Left renal cortex interstitium (tissue), 4 donors: ENCODE results near the gene KRTAP5-3. TPM values are rescaled to one million over a fixed set of nuclear protein-coding genes. Genes with fewer than 3 reads are reported as not detected.

ENCODE experiments used
- DNase-seq, 4 donors: peaks; one replicate each; pipeline ENCODE4 v3.0.0-alpha.2; 2013; ENCODE audit warnings: low read depth in 4 of 4, low spot score in 2 of 4, missing footprints in 1 of 4
- polyA plus RNA-seq, 4 donors: library from polyadenylated mRNA; unstranded; fragments of 120-200 nt; gene quantifications; one replicate each; pipeline ENCODE4 v1.2.1, GENCODE V29; 2013; ENCODE audit not compliant: insufficient read length in 4 of 4

Gene KRTAP5-3
- polyA plus RNA-seq, 4 donors: not detected

DNA sequence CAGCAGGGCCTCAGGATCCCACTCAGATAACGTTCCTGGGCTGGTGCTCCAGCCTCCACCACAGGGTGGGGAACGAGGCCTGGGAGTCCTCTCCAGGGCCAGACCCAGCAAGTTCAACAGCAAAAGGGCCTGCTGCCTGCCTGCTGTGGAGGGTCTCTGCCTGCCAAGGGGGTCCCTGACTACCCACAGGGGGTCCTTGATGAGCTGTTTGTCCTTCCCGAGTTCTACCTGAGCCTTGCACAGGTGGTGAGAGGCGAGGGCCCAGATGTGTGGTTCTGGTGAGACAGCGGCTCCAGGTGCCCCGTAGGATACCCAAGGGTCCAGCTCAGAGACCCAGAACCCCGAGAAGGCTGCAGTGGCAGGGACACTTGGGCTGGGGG, 40.6 kb downstream of the KRTAP5-3 start:
- no peak for DNase-seq

DNA sequence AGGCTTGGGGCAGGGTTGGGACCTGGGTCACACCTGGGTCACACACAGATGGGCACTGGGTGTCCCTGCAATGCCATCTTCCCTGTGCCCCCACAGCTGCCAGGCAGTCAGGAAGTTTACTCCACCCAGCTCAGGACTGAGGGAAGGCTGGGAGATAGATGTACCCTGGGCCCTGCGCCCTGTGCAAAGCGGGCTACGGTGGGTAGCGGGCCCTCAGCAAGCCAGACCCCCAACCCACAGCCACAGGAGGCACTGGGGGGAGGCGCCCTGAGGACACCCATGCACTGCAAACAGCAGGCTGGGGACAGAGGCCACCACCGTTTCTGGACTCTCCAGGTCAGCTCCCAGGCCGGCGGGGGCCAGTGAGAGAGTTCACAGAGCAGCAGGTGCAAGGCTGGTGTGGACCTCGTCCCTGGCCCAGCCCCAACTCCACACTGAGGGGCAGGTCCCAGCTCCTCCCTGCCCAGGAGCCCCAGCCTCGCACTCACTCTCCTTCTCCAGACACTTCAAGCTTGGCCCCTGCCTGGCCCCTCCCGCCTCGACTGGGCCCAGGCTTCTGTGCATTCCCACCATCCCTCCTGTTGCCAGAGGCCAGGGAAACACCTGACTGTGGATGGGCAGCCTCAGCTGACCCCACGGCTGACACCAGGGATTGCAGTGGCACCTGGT, 41.1 kb downstream of the KRTAP5-3 start:
- DNase-seq: no peak

DNA sequence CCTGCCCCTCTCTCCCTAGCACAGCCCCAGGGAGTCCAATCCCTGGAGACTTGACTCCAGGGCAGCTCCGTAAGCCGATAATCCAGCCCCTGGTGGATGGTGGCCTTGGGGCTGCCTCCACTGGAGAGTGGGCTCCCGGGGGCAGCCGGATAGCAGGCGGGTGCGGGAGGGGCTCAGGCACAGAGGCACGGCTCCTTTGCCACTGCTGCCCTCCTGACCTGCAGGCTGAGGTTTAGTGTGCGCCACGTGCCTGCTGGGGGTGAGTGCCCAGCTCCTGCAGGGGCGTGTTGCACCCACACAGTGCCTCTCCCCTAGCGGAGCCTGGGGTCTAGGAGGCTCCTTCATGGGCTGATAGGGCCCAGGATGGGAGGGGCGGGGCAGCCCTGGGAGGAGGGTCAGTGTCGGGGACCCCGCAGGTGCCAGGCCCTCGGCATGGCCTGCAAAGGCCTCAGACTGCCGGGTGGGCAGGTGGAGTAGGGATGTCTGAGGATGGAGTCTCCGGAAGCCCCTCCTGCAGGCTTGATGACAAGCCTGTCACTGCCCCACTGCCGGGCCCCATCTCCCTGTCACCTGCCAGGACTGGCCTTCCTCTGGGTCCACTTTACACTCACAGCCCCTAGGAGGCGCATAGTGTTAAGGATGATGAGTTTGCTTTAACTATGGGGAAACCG, 41.7 kb downstream of the KRTAP5-3 start:
- no peak for DNase-seq

DNA sequence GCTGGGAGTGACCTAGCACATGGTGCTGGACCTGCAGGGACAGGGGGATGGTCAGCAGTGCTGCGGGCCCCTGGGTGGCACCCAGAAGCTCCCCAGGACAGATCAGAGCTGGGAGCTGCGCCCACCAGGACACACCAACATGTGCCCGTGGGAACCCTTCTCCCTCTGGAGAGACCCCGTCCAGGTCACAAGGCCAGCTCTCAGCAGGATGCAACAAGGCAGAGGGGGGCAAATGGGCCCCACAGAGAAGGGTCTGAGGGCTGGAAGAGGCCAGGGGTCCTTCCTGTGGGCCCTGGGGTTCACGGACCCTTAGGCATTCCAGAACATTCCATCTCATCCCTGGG, 42.4 kb downstream of the KRTAP5-3 start:
- no peak for DNase-seq

DNA sequence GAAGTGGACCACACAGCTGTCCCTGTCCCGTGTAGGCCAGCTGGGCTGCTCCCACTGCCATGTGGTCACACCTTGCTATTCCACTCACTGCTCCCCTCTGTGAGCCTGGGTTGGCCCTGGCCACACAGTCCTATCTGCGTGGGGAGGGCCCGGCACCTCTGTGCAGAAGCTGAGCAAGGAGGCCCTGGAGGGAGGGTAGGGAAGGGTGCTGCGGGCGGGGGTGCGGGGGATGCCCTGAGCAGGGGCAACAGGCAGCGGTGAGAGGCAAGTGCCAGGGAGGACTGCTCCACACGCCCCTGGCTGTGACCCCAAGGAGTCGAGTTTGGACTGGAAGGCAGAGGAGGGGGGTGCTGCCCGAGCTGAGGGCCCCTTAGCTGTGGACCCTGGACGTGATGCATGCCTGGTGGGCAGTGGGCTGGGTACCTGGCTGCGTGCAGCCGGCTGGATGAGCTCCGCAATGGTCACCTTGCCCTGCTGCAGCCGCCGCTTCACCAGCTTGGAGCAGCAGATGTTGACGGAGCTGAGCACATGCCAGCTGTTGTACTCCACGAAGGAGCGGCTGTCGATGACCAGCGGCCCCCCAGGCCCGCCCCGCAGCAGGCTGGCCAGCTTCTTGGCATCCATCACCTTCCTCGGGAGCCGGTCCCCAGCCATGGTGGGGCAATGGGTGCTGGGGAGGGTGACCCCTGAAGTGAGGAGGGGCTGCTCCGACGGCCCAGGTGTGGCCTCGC, 42.9 kb downstream of the KRTAP5-3 start:
- no peak for DNase-seq

DNA sequence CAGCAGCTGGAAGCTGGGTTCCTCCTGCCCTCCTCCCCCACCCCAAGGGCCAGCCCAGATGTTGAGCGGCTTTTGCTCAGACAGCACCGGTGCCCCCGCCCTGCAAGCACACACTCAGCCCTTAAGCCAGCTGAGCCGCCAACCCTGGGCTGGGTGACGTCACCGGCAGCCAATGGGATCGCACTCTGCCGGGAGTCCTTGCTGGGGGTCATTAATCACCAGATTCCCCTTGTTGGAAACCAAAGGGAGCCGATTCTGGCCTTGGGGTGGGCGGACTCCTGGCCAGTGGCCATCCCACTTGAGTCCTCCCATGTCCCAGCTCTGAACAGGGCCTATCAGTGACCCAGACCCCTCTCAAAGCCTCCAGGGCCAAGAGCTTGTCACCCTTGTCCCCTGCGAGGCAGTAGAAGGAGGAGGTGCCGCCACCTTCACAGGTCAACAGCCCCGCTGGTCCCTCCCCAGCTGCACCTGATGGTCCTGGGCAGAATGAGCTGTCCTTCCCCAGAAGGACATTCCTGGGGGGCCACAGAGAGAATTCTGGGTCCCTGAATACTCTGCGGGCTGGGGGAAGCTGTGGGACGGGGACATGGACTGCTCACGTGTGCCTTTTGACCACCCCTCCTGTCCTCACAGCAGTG, 43.6 kb downstream of the KRTAP5-3 start:
- no peak for DNase-seq

DNA sequence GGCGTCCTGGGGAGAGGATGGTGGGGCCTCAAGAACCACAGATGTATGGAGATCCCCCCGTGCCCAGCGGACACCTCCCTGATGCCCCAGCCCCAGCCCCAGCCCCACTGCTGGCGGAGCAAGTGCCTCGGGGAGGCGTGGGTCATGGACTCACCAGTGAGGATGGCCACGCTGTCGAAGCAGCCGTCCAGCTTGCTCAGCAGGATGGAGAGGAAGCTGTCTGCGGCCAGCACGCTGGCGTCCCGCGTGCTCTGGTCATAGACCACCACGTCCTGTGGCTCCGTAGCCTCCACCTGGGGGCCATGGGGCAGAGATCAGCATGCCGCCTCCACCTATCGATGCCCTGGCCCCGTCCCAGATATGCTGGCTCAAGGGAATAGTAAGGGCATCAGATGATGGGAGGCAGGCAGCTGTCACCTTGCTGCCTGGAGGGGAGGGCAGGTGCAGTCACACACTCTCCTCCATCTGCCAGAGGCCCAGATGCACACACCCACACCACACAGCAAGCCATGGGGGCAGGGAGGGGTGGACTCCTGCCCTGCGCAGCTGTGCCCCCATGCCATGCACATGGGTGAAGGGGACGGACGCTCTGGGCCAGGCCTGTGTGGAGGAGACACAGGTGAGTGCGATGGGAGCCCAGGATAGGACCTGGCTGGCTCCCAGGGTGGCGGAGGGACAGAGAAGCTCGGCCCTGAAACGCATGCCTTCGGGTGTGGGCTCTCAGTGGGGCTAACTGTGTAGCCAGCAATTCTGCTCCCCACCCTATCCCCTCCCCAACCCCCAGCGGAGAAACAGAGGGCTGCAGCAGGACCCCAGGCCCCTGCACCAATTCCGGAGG, 44.3 kb downstream of the KRTAP5-3 start:
- DNase-seq: no peak

DNA sequence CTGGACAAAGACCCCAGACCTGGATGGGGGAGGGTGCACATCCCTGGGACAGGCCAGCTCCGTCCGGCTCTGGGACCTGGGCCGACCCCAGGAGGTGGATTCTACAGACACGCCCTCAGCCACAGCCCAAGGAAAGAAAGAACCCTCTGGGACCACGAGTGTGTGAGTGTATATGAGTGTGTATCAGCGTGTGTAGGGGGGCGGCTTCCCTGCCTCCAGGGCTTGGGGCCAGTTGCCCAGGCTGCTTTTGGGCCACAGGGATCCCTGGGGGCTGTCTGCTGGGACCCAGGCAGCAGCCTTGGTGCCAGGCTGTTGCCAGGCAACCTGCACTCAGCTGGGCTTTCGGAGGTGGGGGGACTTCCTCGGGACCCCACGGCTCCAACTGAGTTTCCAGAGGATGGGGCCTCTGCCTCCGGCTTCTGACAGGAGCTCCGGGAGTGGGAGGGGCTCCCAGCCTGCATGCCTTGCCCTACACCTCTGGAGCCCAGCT, 45.1 kb downstream of the KRTAP5-3 start:
- DNase-seq: no peak

DNA sequence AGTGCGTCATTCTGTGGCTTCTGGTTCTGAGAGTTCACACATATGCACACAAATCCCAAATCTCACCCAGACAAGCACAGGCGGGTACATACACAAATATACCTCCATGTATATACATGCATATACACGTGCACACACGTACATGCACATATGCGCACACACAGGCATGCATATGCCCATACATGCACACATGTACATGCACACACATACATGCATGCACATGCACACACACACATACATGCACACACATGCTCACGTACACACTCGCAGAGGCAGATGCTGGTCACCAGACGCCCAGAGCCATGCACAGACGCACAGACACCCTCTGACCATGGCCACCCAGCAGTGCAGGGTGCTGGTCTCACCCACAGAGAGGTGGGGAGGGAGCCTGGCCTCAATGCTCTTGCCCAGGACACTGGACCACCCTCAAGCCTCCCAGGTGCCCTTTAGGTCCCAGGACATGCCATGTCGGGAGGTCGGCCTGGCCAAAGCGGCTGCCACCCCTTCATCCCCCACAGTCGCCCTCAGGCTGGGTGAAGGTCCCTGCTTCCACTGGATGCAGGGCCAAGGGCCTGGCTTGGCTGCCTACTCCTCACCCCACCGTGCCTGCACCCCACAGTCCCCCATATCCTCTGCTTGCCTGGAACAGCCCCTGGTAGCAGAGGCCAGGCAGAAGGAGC, 45.7 kb downstream of the KRTAP5-3 start:
- no peak for DNase-seq

DNA sequence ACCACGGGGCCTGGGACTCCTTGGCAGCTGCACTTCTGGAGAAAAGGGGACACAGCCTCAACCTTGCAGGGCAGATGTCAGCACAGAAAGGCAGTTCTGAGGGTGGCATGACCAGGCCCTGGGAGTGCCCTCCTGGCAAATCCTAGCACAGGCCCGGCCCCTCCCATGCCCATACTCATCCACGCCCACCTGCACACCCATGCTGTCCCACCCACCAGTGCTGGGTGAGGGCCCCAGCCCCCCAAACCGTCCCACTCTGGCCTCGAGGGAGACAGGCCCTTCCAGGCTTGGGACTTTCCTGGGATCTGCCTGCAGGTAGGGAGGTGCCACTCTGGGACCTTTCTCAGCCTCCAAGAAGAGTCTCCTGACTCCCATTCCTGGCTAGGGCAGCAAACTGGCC, 46.3 kb downstream of the KRTAP5-3 start:
- no peak for DNase-seq

DNA sequence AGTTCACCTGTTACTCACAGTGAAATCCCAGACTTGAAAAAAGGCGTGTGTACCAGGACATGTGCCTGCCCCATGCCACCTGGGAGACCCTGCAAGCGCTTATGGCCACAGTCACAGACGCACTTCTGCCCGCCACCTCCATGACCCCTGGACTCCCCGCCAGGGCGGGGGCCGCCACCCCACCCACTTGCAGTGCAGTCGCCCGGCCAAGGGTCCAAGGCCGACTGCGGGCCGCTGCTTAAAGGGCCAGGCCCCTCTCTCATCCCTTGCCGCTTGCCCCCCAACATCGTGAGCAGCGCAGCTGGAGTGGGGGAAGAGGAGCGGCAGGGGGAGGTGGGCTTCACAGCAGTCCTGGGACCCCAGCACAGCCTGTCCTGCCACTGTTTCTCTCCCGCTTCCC, 47.0 kb downstream of the KRTAP5-3 start:
- no peak for DNase-seq

DNA sequence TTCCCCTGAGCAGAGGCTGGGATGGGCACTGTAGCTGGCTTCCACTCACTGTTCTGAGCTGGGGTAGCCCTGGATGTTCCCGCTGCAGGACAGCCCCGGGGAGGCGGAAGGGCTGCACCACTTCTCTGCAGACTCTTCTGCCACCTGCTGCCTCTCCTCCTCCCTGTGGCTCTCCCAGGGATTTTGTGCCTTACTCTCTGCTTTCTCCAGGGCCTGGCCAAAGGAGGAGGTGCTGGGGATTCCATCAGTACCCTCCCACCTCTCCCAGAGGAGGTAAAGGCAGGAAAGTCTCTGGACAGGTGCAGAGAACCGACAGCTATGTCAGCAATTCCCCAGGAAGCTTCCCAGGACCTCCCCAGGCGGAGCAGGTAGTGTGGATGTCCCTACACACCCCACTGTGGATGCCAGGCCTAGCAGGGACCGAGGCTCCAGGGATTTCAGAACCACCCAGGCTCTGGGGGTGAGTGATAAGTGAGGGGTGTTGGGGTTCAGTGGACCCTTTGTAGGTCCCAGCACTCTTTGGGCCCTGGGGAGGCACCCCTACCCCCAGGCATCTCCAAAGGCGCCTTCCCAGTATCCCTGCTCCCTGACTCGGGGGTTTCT, 47.5 kb downstream of the KRTAP5-3 start:
- DNase-seq: no peak

DNA sequence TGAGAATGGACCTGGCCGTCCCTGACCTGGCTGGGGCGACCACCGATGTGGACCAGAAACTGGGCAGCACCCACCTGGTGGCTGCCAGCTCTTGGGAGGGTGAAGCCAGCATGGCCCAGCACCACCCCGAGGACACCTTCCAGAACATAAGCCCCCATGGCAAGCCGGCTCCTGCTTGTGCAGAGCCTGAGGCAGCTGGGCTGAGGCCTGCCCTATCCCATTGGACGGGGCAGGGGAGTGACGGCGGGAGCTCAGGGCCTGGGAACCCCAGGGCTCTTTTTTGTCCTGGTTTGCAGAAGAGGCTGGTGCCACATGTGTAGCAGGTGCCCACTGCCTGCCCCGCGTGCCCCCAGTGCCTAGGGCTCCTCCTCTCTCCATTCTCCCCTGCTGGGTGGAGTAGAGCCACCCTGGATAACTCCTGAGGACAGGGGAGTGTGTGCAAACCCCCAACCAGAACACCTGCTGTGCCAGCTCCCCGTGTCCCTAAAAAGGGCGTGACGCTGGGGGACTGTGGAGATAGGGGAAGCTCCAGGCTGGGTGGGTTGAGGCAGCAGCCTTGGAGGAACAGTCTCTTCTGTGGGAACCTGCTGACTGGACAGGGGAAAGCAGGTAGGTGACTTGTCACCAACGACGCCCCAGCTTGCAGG, 48.1 kb downstream of the KRTAP5-3 start:
- DNase-seq: no peak

DNA sequence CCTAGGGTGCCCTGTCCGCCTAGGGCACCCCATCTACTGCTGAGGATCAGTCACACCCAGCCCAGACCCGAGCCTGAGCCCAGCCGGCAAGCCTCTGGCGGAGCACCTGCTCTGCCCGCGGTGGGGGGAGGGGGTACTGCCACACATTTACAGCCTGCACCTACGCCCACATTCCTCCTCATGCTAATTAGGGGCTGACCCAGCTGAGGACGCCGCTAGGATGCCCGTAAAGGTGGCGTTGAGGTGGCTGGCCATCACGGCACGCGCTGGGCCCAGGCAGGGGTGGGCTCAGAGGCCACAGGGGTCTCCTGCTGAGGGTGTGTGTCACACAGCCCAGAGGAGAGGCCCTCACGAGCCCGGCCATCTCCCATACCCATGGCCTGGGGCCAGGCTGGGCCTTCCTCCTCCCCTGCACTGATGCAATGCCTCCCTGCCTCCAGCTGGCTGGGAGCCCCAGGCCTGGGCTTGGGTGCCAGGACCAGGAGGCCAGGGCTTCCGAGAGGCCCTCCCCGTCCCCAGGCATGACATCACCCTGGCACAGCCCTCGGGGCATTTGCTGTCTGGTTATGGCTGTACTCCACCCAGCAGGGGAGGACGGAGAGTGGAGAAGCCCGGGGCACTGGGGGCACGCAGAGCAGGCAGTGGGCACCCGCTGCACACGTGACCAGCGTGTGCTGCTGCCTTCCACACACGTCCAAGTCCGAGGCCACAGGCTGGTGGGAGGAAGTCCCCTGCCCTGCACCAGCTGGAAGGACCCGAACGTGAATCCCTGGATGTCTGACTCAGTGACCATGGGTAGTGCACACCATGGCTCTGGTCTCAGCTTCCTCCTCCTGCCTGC, 48.9 kb downstream of the KRTAP5-3 start:
- DNase-seq: no peak

DNA sequence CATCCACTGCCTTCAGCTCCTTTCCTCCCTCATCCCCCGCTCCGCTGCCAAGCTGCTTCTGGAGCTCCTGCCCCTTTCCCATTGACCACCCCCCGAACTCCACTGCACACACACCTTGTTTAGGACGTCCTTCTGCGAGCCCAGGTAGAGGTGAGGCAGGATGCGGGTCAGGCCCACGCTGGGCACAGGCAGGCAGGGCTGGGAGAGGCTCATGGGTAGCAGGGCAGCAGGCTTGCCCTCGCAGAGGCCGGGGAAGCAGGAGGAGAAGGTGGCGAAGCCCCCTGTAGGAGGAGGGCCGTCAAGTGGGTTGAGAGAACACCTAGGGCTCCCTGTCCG, 49.5 kb downstream of the KRTAP5-3 start:
- DNase-seq: no peak

DNA sequence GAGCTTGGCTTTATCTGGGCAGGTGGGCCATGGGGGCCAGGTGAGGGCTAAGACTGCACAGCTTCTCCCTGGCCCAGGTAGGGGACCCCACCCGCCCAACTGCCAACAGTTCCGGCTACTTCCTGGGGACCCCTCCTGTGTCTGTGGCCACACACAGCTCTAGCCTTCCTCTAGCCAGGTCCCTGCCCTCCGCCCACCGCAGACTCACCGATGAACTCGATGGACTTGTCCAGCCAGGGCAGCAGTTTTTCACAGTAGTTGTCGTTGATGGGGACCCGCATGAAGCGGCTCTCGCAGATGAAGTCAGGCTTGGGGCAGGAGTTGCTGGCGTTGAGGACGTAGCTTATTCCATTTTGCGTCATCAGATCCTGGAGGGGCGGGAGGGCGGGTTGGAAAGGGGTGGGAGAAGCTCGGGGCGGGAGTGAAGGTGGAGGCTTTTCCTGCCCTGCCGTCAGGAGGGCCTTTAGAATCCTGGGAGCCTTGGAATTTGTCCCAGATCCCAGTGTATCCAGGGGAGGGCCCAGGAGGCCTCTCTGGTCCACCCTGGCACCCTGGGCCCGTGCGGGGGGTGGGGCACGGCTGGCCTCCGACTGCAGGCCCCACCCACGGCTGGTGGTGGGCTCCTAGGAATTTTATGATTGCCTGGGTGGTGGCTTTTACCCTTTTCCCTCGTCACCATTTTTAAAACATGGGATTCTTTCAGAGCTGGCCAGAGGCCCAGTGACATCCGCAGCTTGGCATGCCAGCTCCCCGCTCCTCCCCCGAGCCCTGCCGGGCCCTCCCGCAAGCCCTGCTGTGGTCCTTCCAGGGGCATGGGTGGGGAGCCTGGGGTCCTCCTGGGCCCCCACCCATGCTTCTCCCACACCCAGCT, 50.1 kb downstream of the KRTAP5-3 start:
- DNase-seq: no peak
